H1 (cell line): ENCODE measurements around the gene PARP4.
"Not testable (repeated sequence)": the region's sequence is repeated elsewhere in the genome, so short reads cannot be mapped to it uniquely, and the experiment has no call there.

ENCODE experiments used
- EP300 ChIP-seq, 2 experiments: IDR thresholded peaks; 1 replicate in 1 of 2; 2 replicates in 1 of 2; pipeline ENCODE4 v1.6.1; 2011 to 2012; ENCODE audit warnings: low read depth in 2 of 2, low read length in 2 of 2, mild to moderate bottlenecking in 2 of 2, borderline replicate concordance in 1 of 2, inconsistent platforms in 1 of 2, moderate library complexity in 1 of 2
- EZH2 ChIP-seq: fragments of 200-600 bp; sonication (generic); IDR thresholded peaks from 2 replicates; pipeline ENCODE4 v1.7.1; 2012; ENCODE audit warnings: low read depth, mild to moderate bottlenecking, moderate library complexity, low read length, inconsistent platforms; ENCODE audit not compliant: severe bottlenecking
- GABPA ChIP-seq: IDR thresholded peaks from 2 replicates; pipeline ENCODE4 v1.6.1; 2011; ENCODE audit warnings: mild to moderate bottlenecking, low read length, moderate library complexity, borderline replicate concordance; ENCODE audit not compliant: insufficient read depth
- JUND ChIP-seq: IDR thresholded peaks from 2 replicates; pipeline ENCODE4 v1.6.1; 2011; ENCODE audit warnings: mild to moderate bottlenecking, improper control_type of control experiment, low read length
- NANOG ChIP-seq: IDR thresholded peaks from 2 replicates; pipeline ENCODE4 v1.6.1; 2011; ENCODE audit warnings: low read length, low read depth, mild to moderate bottlenecking, inconsistent platforms; ENCODE audit not compliant: insufficient read depth, poor library complexity, severe bottlenecking
- POLR2A ChIP-seq, 2 experiments: IDR thresholded peaks; 1 replicate in 1 of 2; 2 replicates in 1 of 2; pipeline ENCODE4 v1.6.1; 2011; ENCODE audit warnings: low read depth in 2 of 2, low read length in 2 of 2, mild to moderate bottlenecking in 2 of 2; ENCODE audit errors: control extremely low read depth in 1 of 2
- POLR2AphosphoS5 ChIP-seq: IDR thresholded peaks from 2 replicates; pipeline ENCODE4 v1.6.1; 2011; ENCODE audit warnings: low read depth, low read length
- RBBP5 ChIP-seq: IDR thresholded peaks from 2 replicates; pipeline ENCODE4 v1.7.1; 2012; ENCODE audit warnings: low read depth, mild to moderate bottlenecking, inconsistent platforms, low read length, moderate library complexity, borderline replicate concordance
- SP1 ChIP-seq: IDR thresholded peaks from 2 replicates; pipeline ENCODE4 v1.6.1; 2011; ENCODE audit warnings: low read depth, low read length
- SP4 ChIP-seq: IDR thresholded peaks from 2 replicates; pipeline ENCODE4 v1.6.1; 2012; ENCODE audit warnings: low read length, inconsistent platforms
- TF ChIP-seq, protein P1 (sequence below), 3 experiments: IDR thresholded peaks; 1 replicate in 2 of 3; 2 replicates in 1 of 3; pipeline versions ENCODE4 v1.5.1 to v1.6.1; 2011; ENCODE audit warnings: low read length in 3 of 3, mild to moderate bottlenecking in 3 of 3, inconsistent platforms in 2 of 3, low read depth in 1 of 3, moderate library complexity in 1 of 3; ENCODE audit not compliant: insufficient read depth in 1 of 3; ENCODE audit errors: control extremely low read depth in 1 of 3
- TF ChIP-seq, protein P2 (sequence below): IDR thresholded peaks from 2 replicates; pipeline ENCODE4 v1.6.1; 2011; ENCODE audit warnings: low read length, improper control_type of control experiment
- TF ChIP-seq, protein P3 (sequence below): IDR thresholded peaks from 2 replicates; pipeline ENCODE4 v1.6.1; 2012; ENCODE audit warnings: low read length, inconsistent platforms
- TF ChIP-seq, protein P4 (sequence below): IDR thresholded peaks from 2 replicates; pipeline ENCODE4 v1.6.1; 2012; ENCODE audit warnings: inconsistent platforms

DNA sequence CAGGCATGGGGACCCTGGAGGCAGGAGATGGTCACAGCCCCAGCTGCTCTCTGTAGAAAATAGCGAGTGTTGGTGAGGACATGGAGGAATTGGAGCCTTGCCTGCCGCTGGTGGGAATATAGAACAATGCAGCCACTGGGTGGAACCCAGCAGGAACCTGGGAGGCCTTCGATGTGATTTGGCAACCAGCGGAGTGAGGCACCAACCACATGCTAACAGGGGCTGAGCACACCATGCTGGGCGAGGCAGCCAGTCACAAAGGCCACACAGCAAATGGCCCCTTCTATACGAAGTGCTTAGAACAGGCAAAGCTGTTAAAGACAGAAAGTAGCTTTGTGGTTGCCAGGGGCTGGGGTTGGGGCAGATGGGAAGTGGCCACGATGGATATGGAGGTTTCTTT is 123.8 kb downstream of the PARP4 start:
- TF ChIP-seq, protein P1, sequence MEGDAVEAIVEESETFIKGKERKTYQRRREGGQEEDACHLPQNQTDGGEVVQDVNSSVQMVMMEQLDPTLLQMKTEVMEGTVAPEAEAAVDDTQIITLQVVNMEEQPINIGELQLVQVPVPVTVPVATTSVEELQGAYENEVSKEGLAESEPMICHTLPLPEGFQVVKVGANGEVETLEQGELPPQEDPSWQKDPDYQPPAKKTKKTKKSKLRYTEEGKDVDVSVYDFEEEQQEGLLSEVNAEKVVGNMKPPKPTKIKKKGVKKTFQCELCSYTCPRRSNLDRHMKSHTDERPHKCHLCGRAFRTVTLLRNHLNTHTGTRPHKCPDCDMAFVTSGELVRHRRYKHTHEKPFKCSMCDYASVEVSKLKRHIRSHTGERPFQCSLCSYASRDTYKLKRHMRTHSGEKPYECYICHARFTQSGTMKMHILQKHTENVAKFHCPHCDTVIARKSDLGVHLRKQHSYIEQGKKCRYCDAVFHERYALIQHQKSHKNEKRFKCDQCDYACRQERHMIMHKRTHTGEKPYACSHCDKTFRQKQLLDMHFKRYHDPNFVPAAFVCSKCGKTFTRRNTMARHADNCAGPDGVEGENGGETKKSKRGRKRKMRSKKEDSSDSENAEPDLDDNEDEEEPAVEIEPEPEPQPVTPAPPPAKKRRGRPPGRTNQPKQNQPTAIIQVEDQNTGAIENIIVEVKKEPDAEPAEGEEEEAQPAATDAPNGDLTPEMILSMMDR (IDR thresholded peaks at IDR 0.05; ENCODE audit: control extremely low read depth in 1 of 3, insufficient read depth in 1 of 3, low read depth in 1 of 3, low read length in 3 of 3): not testable (repeated sequence)
- TF ChIP-seq EP300 (IDR thresholded peaks at IDR 0.05; ENCODE audit: borderline replicate concordance in 1 of 2, low read depth in 2 of 2, low read length in 2 of 2); POLR2A (IDR thresholded peaks at IDR 0.05; ENCODE audit: control extremely low read depth in 1 of 2, low read depth in 2 of 2, low read length in 2 of 2); POLR2AphosphoS5; NANOG; SP1; RBBP5; GABPA; SP4; JUND; EZH2: not testable (repeated sequence)
- TF ChIP-seq, protein P2, sequence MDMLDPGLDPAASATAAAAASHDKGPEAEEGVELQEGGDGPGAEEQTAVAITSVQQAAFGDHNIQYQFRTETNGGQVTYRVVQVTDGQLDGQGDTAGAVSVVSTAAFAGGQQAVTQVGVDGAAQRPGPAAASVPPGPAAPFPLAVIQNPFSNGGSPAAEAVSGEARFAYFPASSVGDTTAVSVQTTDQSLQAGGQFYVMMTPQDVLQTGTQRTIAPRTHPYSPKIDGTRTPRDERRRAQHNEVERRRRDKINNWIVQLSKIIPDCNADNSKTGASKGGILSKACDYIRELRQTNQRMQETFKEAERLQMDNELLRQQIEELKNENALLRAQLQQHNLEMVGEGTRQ: not testable (repeated sequence)
- TF ChIP-seq, protein P3, sequence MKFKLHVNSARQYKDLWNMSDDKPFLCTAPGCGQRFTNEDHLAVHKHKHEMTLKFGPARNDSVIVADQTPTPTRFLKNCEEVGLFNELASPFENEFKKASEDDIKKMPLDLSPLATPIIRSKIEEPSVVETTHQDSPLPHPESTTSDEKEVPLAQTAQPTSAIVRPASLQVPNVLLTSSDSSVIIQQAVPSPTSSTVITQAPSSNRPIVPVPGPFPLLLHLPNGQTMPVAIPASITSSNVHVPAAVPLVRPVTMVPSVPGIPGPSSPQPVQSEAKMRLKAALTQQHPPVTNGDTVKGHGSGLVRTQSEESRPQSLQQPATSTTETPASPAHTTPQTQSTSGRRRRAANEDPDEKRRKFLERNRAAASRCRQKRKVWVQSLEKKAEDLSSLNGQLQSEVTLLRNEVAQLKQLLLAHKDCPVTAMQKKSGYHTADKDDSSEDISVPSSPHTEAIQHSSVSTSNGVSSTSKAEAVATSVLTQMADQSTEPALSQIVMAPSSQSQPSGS: not testable (repeated sequence)
- TF ChIP-seq, protein P4, sequence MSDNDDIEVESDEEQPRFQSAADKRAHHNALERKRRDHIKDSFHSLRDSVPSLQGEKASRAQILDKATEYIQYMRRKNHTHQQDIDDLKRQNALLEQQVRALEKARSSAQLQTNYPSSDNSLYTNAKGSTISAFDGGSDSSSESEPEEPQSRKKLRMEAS: not testable (repeated sequence)
